KOPT-K1 (cell line): ENCODE measurements around the gene FAIM2.
"Not testable (repeated sequence)": the region's sequence is repeated elsewhere in the genome, so short reads cannot be mapped to it uniquely, and the experiment has no call there.

Source experiments
- H3K27ac ChIP-seq: fragments of 200-600 bp; sonication (generic); 2 replicates; pipeline ENCODE4 v1.5.1; 2016; ENCODE audit warnings: antibody characterized with exemption, mild to moderate bottlenecking, low read depth, low read length; ENCODE audit not compliant: poor library complexity, severe bottlenecking
- H3K36me3 ChIP-seq: fragments of 200-600 bp; sonication (generic); 2 replicates; pipeline ENCODE4 v1.5.1; 2017; ENCODE audit warnings: antibody characterized with exemption, mild to moderate bottlenecking, low read length, moderate library complexity; ENCODE audit not compliant: insufficient read depth
- H3K9me3 ChIP-seq: fragments of 200-600 bp; sonication (generic); 2 replicates; pipeline ENCODE4 v1.5.1; 2017; ENCODE audit warnings: antibody characterized with exemption, low read length, mild to moderate bottlenecking; ENCODE audit not compliant: insufficient read depth, poor library complexity, severe bottlenecking

The FAIM2 gene

GRCh38 chr12:49887091-49887490 lies 16.6 kb downstream of the FAIM2 start:
- Histone ChIP-seq H3K27ac (no peak overlapping the region), H3K36me3 (no peaks in the 10 kb centered on the region), H3K9me3 (no peaks in the 10 kb centered on the region)

- no peaks in the 10 kb centered on the region for H3K9me3 ChIP-seq
- H3K36me3 ChIP-seq, result no peaks in the 10 kb centered on the region
- no peak overlapping the region for H3K27ac ChIP-seq
These were observed 17.8 kb downstream of the FAIM2 start for GRCh38 chr12:49885663-49886461.

GRCh38 chr12:49885118-49885517 lies 18.6 kb downstream of the FAIM2 start:
- H3K27ac ChIP-seq, result no peak overlapping the region
- no peaks in the 10 kb centered on the region for H3K9me3 ChIP-seq
- no peaks in the 10 kb centered on the region for H3K36me3 ChIP-seq

GRCh38 chr12:49882851-49883464 lies 20.7 kb downstream of the FAIM2 start:
- Histone ChIP-seq H3K36me3 (no peaks in the 10 kb centered on the region), H3K27ac (no peak overlapping the region), H3K9me3 (peaks cover 5% of the 10 kb centered on the region)

DNA sequence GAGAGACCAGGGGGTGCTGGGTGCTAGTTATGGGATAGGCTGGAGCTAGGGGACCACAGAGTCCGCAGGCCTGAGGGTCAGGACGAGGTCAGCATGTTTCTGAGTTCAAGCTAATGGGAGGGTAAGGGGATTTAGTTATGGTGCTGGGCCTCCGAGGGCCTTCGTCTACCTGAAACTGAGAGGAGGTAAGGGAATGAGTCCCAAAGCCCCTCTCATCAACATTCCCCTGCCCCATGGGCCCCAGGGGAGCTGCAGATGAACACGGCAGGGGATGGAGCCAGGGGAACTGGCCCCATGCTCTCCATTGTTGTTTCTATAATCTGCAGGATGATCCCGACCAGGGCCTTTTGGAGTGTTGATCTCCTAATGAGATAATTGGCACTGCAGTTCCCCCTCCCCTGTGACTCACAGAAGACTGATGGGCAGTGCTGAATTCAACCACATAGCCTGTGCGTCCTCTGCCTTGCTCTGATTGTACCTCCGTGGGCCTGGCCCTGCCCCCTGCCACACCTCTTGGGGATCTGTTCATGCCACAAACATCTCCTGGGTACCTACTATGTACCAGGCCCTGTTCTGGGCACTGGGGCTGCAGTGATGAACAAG lies 21.4 kb downstream of the FAIM2 start:
- no peaks in the 10 kb centered on the region for H3K36me3 ChIP-seq
- peaks cover 5% of the 10 kb centered on the region for H3K9me3 ChIP-seq
- no peak overlapping the region for H3K27ac ChIP-seq

DNA sequence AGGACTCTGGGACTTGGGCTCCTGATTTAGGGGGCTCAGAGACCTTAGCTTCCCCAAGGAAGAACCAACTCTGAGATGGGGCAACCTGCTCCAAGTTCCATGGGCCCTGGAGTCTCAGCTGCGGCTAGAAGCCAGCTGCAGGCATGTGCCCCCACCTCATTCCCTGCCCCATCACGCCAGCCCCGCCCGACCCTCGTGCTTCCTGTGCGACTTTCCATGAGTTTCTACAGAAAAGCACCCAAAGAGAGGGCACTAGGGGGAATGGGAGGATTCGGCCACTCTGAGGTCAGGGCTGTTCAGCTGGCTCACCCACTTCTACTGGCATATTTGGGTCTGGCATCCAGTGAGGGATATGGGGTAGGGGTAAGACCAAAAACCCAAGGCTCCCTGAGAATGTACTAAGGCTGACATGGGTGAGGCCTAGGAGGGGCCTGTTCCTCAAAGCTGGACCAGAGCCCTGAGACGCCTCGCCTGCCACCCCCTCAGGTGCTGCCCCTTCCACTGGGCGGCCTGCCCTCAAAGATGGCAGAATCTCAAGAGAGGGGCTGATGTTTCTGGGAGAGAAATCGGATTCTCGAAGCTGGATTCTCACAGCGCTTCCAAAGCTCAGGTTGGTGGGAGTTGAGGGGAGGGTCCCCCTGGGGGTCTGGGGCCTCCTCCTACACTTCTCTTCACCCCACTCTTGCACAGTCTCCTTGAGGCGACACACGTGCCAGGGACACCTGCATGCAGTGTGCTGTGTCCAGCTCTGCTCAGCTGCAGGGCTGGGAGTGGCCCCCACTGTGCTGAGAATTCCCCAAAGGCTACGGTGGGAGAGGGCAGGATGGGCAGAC lies 22.1 kb downstream of the FAIM2 start:
- Histone ChIP-seq H3K36me3 (no peaks in the 10 kb centered on the region), H3K27ac (no peak overlapping the region), H3K9me3 (peaks cover 5% of the 10 kb centered on the region)

DNA sequence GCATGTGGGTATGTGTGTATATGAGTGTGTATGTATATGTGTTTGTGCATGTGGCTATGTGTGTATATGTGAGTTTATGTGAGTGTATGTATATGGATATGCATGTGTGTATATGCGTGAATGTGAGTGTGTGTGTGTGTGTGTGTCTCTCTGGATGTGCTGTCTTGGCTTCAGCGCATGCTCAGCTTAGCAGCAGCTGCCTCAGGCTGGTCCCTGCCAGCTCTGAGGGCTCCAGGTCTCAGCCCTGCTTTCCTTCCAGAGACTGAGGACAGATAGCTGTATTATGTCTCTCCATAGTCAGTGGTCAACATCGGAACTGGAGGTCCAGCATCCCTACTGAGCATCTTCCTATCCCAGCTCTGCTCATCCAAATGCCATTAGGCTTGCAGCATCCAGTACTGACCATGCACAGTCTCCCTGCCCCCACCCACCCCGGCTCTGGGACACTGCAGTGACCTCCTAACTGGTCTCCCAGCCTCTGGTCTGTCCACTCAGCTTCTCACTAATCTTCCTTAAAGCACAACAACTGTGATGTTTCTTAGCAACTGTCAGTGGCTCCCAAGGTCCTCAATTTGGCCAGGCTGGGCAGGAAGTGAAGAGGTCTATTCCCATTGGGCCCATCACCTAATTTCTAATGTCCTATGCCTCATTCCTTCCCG lies 22.8 kb downstream of the FAIM2 start:
- peaks cover 5% of the 10 kb centered on the region for H3K9me3 ChIP-seq
- H3K36me3 ChIP-seq, result no peaks in the 10 kb centered on the region
- H3K27ac ChIP-seq, result no peak overlapping the region

DNA sequence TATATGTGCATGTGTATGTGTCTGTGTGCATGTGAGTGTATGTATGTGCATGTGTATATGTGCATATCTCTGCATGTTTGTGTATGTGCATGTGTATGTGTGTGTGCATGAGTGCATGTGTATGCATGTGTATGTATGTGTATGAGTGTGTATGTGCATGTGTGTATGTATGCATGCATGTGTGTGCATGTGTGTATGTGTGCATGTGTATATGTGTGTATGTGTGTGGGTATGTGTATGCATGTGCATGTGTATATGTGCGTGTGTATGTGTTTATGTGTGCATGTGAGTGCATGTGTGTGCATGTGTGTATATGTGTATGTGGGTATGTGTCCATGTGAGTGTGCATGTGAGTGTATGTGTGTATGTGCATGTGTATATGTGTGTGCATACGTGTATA lies 24.6 kb downstream of the FAIM2 start:
- H3K9me3 ChIP-seq, H3K27ac ChIP-seq, H3K36me3 ChIP-seq: not testable (repeated sequence)

DNA sequence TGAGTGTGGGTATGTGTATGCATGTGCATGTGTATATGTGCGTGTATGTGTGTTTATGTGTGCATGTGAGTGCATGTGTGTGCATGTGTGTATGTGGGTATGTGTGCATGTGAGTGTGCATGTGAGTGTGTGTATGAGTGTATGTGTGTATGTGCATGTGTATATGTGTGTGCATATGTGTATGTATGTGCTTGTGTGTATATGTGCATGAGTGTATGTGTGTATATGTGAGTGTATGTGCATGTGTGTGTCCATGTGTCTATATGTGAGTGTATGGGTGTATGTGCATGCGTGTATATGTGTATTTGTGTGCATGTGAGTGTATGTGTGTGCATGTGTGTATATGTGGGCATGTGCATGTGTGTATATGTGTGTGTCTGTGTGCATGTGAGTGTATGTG lies 25.7 kb downstream of the FAIM2 start:
- no peaks in the 10 kb centered on the region for H3K36me3 ChIP-seq
- H3K27ac ChIP-seq, result no peak overlapping the region
- peaks cover 5% of the 10 kb centered on the region for H3K9me3 ChIP-seq

GRCh38 chr12:49877066-49877465 lies 26.6 kb downstream of the FAIM2 start:
- no peak overlapping the region for H3K27ac ChIP-seq
- no peaks in the 10 kb centered on the region for H3K36me3 ChIP-seq
- peaks cover 5% of the 10 kb centered on the region for H3K9me3 ChIP-seq

GRCh38 chr12:49876070-49876469 lies 27.6 kb downstream of the FAIM2 start:
- Histone ChIP-seq H3K27ac (no peak overlapping the region), H3K9me3 (peaks cover 5% of the 10 kb centered on the region), H3K36me3 (no peaks in the 10 kb centered on the region)

- peaks cover 5% of the 10 kb centered on the region for H3K9me3 ChIP-seq
These were observed 28.5 kb downstream of the FAIM2 start for GRCh38 chr12:49875115-49875720.

GRCh38 chr12:49874142-49874897 lies 29.4 kb downstream of the FAIM2 start:
- Histone ChIP-seq H3K9me3 (no peaks in the 10 kb centered on the region), H3K36me3 (no peaks in the 10 kb centered on the region), H3K27ac (no peak overlapping the region)

More at GRCh38 chr12:49875115-49875720, 28.5 kb downstream of the FAIM2 start:
- H3K27ac ChIP-seq, result no peak overlapping the region
- H3K36me3 ChIP-seq, result no peaks in the 10 kb centered on the region
